GM10266 (cell line): ENCODE results near the gene ABCC1.
A peak's percentile ranks its signal among the peaks of the same experiment; 100 is the strongest.

ENCODE experiments used
- DNase-seq: peaks from one replicate; pipeline ENCODE4 v3.0.0; 2012; ENCODE audit errors: extremely low spot score
- CTCF ChIP-seq: IDR thresholded peaks from 2 replicates; pipeline ENCODE4 v1.5.1; 2012; ENCODE audit warnings: mild to moderate bottlenecking, low read depth; ENCODE audit not compliant: control insufficient read depth, insufficient read depth; ENCODE audit errors: missing control alignments

Gene ABCC1

GRCh38 chr16:16021988-16022682, 72.7 kb downstream of the ABCC1 start:
- no peak for DNase-seq
- TF ChIP-seq CTCF, result no peak

- no peak for DNase-seq
- TF ChIP-seq CTCF, result no peak
These were observed 73.3 kb downstream of the ABCC1 start for GRCh38 chr16:16022683-16023064.

- peak; percentile 8 for TF ChIP-seq CTCF
- DNase-seq, result peak; percentile 75
These were observed 76.0 kb downstream of the ABCC1 start for GRCh38 chr16:16025214-16025968.

- no peak for TF ChIP-seq CTCF
- DNase-seq, result no peak
These were observed 78.4 kb downstream of the ABCC1 start for GRCh38 chr16:16027728-16028310.

GRCh38 chr16:16028311-16028999, 79.0 kb downstream of the ABCC1 start:
- no peak for TF ChIP-seq CTCF
- no peak for DNase-seq

- no peak for DNase-seq
- no peak for TF ChIP-seq CTCF
These were observed 80.1 kb downstream of the ABCC1 start for GRCh38 chr16:16029431-16030011.
